Activated B cell treated with CpG ODN at 0.5 μM for 24 hours (primary cell): ENCODE data around the gene STN1. TPM values are rescaled to one million over a fixed set of nuclear protein-coding genes. Genes with fewer than 3 reads are reported as not detected.

Experiments used
- ATAC-seq: fragments of 200-7000 bp; cut with Tn5 transposase; one replicate; pipeline ENCODE4 v1.10.0; 2021; ENCODE audit warnings: low read depth, mild to moderate bottlenecking, moderate library complexity
- CTCF ChIA-PET: fragments of 350-600 bp; sonication (Branson Sonifier 250); formaldehyde crosslinking; loops from one replicate; lab custom pipeline; 2021; ENCODE audit warnings: antibody characterized with exemption; lab: Charles Lee
- POLR2A ChIA-PET: fragments of 350-600 bp; sonication (Branson Sonifier 250); formaldehyde crosslinking; loops from one replicate; lab custom pipeline; 2021; ENCODE audit warnings: antibody characterized with exemption; lab: Charles Lee
- DNase-seq: peaks from one replicate; pipeline ENCODE4 v3.0.0; 2022
- H3K27ac Mint-ChIP-seq: one replicate; pipeline ENCODE4 v1.8.0; 2020; ENCODE audit warnings: mixed read lengths
- H3K27me3 Mint-ChIP-seq: one replicate; pipeline ENCODE4 v1.8.0; 2021; ENCODE audit warnings: mixed read lengths
- H3K36me3 Mint-ChIP-seq: one replicate; pipeline ENCODE4 v1.8.0; 2021; ENCODE audit warnings: low read depth, mixed read lengths
- H3K4me1 Mint-ChIP-seq: one replicate; pipeline ENCODE4 v1.8.0; 2021; ENCODE audit warnings: mixed read lengths
- H3K4me3 Mint-ChIP-seq: one replicate; pipeline ENCODE4 v1.8.0; 2020; ENCODE audit warnings: mild to moderate bottlenecking, mixed read lengths
- H3K9me3 Mint-ChIP-seq: one replicate; pipeline ENCODE4 v1.8.0; 2020; ENCODE audit warnings: mixed read lengths
- CTCF ChIP-seq: fragments of 200-600 bp; IDR thresholded peaks from one replicate; pipeline ENCODE4 v1.8.0; 2022; ENCODE audit warnings: antibody characterized with exemption, mild to moderate bottlenecking
- intact Hi-C: fragments of 100-400 bp; cut with micrococcal nuclease; formaldehyde crosslinking; loops from one replicate; pipeline ENCODE4 v1.15.1; 2024
- total RNA-seq: library from RNA; stranded (reverse); gene quantifications from 2 replicates; pipeline ENCODE4 v1.2.3, GENCODE V29; 2022

Gene STN1
- total RNA-seq, 1 donor from 2014 or later, result 14.0 TPM

- Mint-ChIP-seq H3K9me3 (no peaks in the 10 kb centered on the region), H3K4me3 (no peak overlapping the region), H3K27me3 (no peaks in the 10 kb centered on the region), H3K36me3 (peaks cover 34% of the 10 kb centered on the region), H3K4me1 (no peaks in the 10 kb centered on the region), H3K27ac (no peak overlapping the region)
- TF ChIP-seq CTCF, result no peak
- ChIA-PET POLR2A (no interaction called here), CTCF (interaction anchor here (1.1 kb wide), 1 partner anchor 10 kb away, joined by 4 read pairs; no protein-coding TSS in a partner anchor)
- ATAC-seq, result no peak
- intact Hi-C loops, result no loop called here
- no peak for DNase-seq
Measured at GRCh38 chr10:103874730-103875129, 43.3 kb downstream of the STN1 start.

- no peaks in the 10 kb centered on the region for H3K27me3 Mint-ChIP-seq
- H3K27ac Mint-ChIP-seq, result no peak overlapping the region
- ChIA-PET CTCF (no interaction called here), POLR2A (no interaction called here)
- no peak for ATAC-seq
- DNase-seq, result no peak
- H3K4me3 Mint-ChIP-seq, result no peak overlapping the region
- no peaks in the 10 kb centered on the region for H3K9me3 Mint-ChIP-seq
- intact Hi-C loops, result no loop called here
- peaks cover 11% of the 10 kb centered on the region for H3K36me3 Mint-ChIP-seq
- no peak for TF ChIP-seq CTCF
- H3K4me1 Mint-ChIP-seq, result peaks cover 8% of the 10 kb centered on the region
Measured at GRCh38 chr10:103872137-103872931, 45.6 kb downstream of the STN1 start.

GRCh38 chr10:103871006-103871405, 47.0 kb downstream of the STN1 start:
- intact Hi-C loops, result no loop called here
- no peak overlapping the region for H3K4me3 Mint-ChIP-seq
- H3K4me1 Mint-ChIP-seq, result peaks cover 8% of the 10 kb centered on the region
- no peak overlapping the region for H3K27ac Mint-ChIP-seq
- DNase-seq (no peak), ATAC-seq (no peak)
- H3K36me3 Mint-ChIP-seq, result peaks cover 9% of the 10 kb centered on the region
- H3K9me3 Mint-ChIP-seq, result no peaks in the 10 kb centered on the region
- no peaks in the 10 kb centered on the region for H3K27me3 Mint-ChIP-seq
- ChIA-PET POLR2A (no interaction called here), CTCF (no interaction called here)
- TF ChIP-seq CTCF, result no peak

GRCh38 chr10:103870516-103870915, 47.5 kb downstream of the STN1 start:
- POLR2A ChIA-PET, result no interaction called here
- no peak for TF ChIP-seq CTCF
- DNase-seq, result no peak
- peaks cover 8% of the 10 kb centered on the region for H3K4me1 Mint-ChIP-seq
- intact Hi-C loops, result no loop called here
- H3K9me3 Mint-ChIP-seq, result peaks cover under 1% of the 10 kb centered on the region
- no peaks in the 10 kb centered on the region for H3K27me3 Mint-ChIP-seq
- no peak overlapping the region for H3K4me3 Mint-ChIP-seq
- CTCF ChIA-PET, result no interaction called here
- ATAC-seq, result no peak
- no peak overlapping the region for H3K27ac Mint-ChIP-seq
- H3K36me3 Mint-ChIP-seq, result peaks cover 9% of the 10 kb centered on the region

- peaks cover 9% of the 10 kb centered on the region for H3K36me3 Mint-ChIP-seq
Measured at GRCh38 chr10:103869336-103869735, 48.6 kb downstream of the STN1 start.

More at GRCh38 chr10:103869336-103869735, 48.6 kb downstream of the STN1 start:
- Mint-ChIP-seq H3K4me3 (no peak overlapping the region), H3K27me3 (peaks cover 4% of the 10 kb centered on the region), H3K27ac (no peak overlapping the region), H3K9me3 (peaks cover 11% of the 10 kb centered on the region), H3K4me1 (peaks cover 8% of the 10 kb centered on the region)
- CTCF ChIA-PET, result interaction anchor here (1.0 kb wide), 1 partner anchor 15 kb away, joined by 3 read pairs; no protein-coding TSS in a partner anchor
- intact Hi-C loops, result no loop called here
- ATAC-seq (no peak), DNase-seq (no peak)
- POLR2A ChIA-PET, result no interaction called here
- TF ChIP-seq CTCF, result no peak
